Gastroesophageal sphincter (tissue), 4 donors: ENCODE measurements around the gene PCDHGB5. TPM values are rescaled to one million over a fixed set of nuclear protein-coding genes. Genes with fewer than 3 reads are reported as not detected.

Experiments
- ATAC-seq: fragments of 150-250 bp; one replicate; pipeline ENCODE4 v1.9.1; 2016; ENCODE audit warnings: mild to moderate bottlenecking, moderate library complexity
- H3K27ac ChIP-seq, 4 donors: fragments of 200-600 bp; sonication (generic) in 3 of 4; 1 replicate in 3 of 4; 2 replicates in 1 of 4; pipeline ENCODE4 v1.5.1; 2016 to 2019
- H3K27me3 ChIP-seq: fragments of 200-600 bp; sonication (generic); one replicate; pipeline ENCODE4 v1.5.1; 2019
- H3K36me3 ChIP-seq, 2 donors: fragments of 200-600 bp; sonication (generic); one replicate each; pipeline ENCODE4 v1.5.1; 2019; ENCODE audit warnings: control low read depth in 1 of 2
- H3K4me1 ChIP-seq, 3 donors: fragments of 200-600 bp; sonication (generic); 1 replicate in 2 of 3; 2 replicates in 1 of 3; pipeline ENCODE4 v1.5.1; 2016 to 2019; ENCODE audit warnings: control low read depth in 2 of 3
- H3K4me3 ChIP-seq, 2 donors: fragments of 200-600 bp; sonication (generic); one replicate each; pipeline ENCODE4 v1.5.1; 2019; ENCODE audit warnings: mild to moderate bottlenecking in 1 of 2, moderate library complexity in 1 of 2
- H3K9me3 ChIP-seq, 3 donors: fragments of 200-600 bp; sonication (generic); one replicate each; pipeline ENCODE4 v1.5.1; 2017 to 2019; ENCODE audit warnings: control low read depth in 2 of 3
- EP300 ChIP-seq: sonication (generic); formaldehyde crosslinking; IDR thresholded peaks from one replicate; pipeline ENCODE4 v1.6.1; 2017; ENCODE audit warnings: antibody characterized with exemption, mild to moderate bottlenecking
- POLR2A ChIP-seq, 2 donors: fragments of 450-650 bp; IDR thresholded peaks; one replicate each; pipeline ENCODE4 v1.6.1; 2017; ENCODE audit warnings: antibody characterized with exemption in 2 of 2, mild to moderate bottlenecking in 2 of 2, moderate library complexity in 1 of 2
- POLR2AphosphoS5 ChIP-seq: sonication (generic); formaldehyde crosslinking; IDR thresholded peaks from one replicate; pipeline ENCODE4 v1.6.1; 2017; ENCODE audit warnings: antibody characterized with exemption
- WGBS, 2 donors: methylation state at CpG; one replicate each; pipeline ENCODE4 v1.1.5; 2018; ENCODE audit warnings: low coverage in 1 of 2; 5-methylcytosine and 5-hydroxymethylcytosine counted together
- total RNA-seq, 4 donors: library from RNA; depleted of rRNA; stranded (reverse); fragments of >200 nt; gene quantifications; one replicate each; pipeline ENCODE4 v1.1.0, GENCODE V29; 2016
- TF ChIP-seq, protein P1 (sequence below), 4 experiments: fragments of 200-600 bp in 2 of 4; fragments of 450-650 bp in 2 of 4; sonication (generic) in 1 of 4; IDR thresholded peaks; one replicate each; pipeline ENCODE4 v1.5.1; 2017 to 2019; ENCODE audit warnings: antibody characterized with exemption in 4 of 4, mild to moderate bottlenecking in 2 of 4, moderate library complexity in 2 of 4

Gene PCDHGB5
- total RNA-seq, 4 donors from 2014 or later, result 4.0 to 12.9 (median 9.8) TPM

DNA sequence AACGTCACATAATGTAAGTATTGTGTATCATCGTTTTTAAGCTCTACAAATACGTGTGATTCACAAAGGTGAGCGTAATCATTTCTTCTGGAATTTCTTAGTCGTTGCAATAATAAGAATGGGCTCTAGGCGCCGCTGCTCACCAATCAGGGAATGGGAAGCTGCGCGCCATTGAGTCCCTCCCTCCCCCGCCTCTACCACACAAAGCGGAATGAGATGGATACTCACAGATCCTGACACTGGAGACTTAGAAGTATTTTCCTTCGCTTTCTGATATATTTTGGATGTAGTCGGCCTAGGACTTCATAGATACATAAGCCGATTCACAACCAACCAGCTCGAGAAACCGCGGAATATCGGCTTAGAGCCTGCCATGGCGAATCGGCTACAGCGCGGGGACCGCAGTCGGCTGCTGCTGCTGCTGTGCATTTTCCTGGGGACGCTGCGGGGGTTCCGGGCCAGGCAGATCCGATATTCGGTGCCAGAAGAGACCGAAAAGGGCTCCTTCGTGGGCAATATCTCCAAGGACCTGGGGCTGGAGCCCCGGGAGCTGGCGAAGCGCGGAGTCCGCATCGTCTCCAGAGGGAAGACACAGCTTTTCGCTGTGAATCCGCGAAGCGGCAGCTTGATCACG, 23.2 kb downstream of the PCDHGB5 start, which contains the start of gene PCDHGA11:
Gene PCDHGA11, plus strand, starts transcription at position 197 of the 634 bp plus-strand sequence. Its CDS starts 177 bp downstream, at position 374.
- 15 to 20% methylated on average over 24 to 28 of the region's 42 CpGs for WGBS, 2 donors
- peak; percentile 43 for ATAC-seq
- H3K4me3 ChIP-seq, result peak within 1 kb of the TSS in 1 of 2 donors; percentile 41

GRCh38 chr5:141421489-141421855, 23.7 kb downstream of the PCDHGB5 start:
- WGBS, 2 donors, result 0 to 10% methylated on average over 2 to 6 of the region's 13 CpGs
- no peak overlapping the region for H3K27ac ChIP-seq
- ATAC-seq, result no peak
- H3K9me3 ChIP-seq, result peaks cover 0 to 99% (median 13%) of the 10 kb centered on the region in 3 donors
- peaks cover 0 to 23% (median 0%) of the 10 kb centered on the region in 3 donors for H3K4me1 ChIP-seq
- peak overlapping the region in 1 of 2 donors; percentile 41 for H3K4me3 ChIP-seq
- H3K27me3 ChIP-seq, result no peaks in the 10 kb centered on the region
- H3K36me3 ChIP-seq, result peaks cover 0 to 21% of the 10 kb centered on the region in 2 donors
- TF ChIP-seq, protein P1, sequence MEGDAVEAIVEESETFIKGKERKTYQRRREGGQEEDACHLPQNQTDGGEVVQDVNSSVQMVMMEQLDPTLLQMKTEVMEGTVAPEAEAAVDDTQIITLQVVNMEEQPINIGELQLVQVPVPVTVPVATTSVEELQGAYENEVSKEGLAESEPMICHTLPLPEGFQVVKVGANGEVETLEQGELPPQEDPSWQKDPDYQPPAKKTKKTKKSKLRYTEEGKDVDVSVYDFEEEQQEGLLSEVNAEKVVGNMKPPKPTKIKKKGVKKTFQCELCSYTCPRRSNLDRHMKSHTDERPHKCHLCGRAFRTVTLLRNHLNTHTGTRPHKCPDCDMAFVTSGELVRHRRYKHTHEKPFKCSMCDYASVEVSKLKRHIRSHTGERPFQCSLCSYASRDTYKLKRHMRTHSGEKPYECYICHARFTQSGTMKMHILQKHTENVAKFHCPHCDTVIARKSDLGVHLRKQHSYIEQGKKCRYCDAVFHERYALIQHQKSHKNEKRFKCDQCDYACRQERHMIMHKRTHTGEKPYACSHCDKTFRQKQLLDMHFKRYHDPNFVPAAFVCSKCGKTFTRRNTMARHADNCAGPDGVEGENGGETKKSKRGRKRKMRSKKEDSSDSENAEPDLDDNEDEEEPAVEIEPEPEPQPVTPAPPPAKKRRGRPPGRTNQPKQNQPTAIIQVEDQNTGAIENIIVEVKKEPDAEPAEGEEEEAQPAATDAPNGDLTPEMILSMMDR (IDR thresholded peaks at IDR 0.05), result no peak
- no peak for TF ChIP-seq POLR2A (IDR thresholded peaks at IDR 0.05)
- no peak for TF ChIP-seq POLR2AphosphoS5
- TF ChIP-seq EP300, result no peak

More for the DNA sequence above, 23.2 kb downstream of the PCDHGB5 start, which contains the start of gene PCDHGA11:
- Histone ChIP-seq H3K4me1 (peaks cover 0 to 23% (median 0%) of the 10 kb centered on the region in 3 donors), H3K27me3 (no peaks in the 10 kb centered on the region), H3K36me3 (peaks cover 0 to 16% of the 10 kb centered on the region in 2 donors), H3K9me3 (peaks cover 0 to 99% (median 12%) of the 10 kb centered on the region in 3 donors), H3K27ac (no peak within 1 kb of the TSS)
- TF ChIP-seq, protein P1 (IDR thresholded peaks at IDR 0.05), result peak in 3 of 4 experiments; percentile 19 to 36 (median 27)
- TF ChIP-seq POLR2AphosphoS5, result no peak
- no peak for TF ChIP-seq POLR2A (IDR thresholded peaks at IDR 0.05)
- no peak for TF ChIP-seq EP300

DNA sequence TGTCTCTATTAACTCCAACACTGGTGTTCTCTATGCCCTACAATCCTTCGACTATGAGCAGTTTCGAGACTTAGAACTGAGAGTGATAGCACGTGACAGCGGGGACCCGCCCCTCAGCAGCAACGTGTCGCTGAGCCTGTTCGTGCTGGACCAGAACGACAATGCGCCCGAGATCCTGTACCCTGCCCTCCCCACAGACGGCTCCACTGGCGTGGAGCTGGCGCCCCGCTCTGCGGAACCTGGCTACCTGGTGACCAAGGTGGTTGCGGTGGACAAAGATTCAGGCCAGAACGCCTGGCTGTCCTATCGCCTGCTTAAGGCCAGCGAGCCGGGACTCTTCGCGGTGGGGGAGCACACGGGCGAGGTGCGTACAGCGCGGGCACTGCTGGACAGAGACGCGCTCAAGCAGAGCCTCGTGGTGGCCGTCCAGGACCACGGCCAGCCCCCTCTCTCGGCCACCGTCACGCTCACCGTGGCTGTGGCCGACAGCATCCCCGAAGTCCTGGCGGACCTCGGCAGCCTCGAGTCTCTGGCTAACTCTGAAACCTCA, 25.1 kb downstream of the PCDHGB5 start:
- H3K4me3 ChIP-seq, result no peak overlapping the region

DNA sequence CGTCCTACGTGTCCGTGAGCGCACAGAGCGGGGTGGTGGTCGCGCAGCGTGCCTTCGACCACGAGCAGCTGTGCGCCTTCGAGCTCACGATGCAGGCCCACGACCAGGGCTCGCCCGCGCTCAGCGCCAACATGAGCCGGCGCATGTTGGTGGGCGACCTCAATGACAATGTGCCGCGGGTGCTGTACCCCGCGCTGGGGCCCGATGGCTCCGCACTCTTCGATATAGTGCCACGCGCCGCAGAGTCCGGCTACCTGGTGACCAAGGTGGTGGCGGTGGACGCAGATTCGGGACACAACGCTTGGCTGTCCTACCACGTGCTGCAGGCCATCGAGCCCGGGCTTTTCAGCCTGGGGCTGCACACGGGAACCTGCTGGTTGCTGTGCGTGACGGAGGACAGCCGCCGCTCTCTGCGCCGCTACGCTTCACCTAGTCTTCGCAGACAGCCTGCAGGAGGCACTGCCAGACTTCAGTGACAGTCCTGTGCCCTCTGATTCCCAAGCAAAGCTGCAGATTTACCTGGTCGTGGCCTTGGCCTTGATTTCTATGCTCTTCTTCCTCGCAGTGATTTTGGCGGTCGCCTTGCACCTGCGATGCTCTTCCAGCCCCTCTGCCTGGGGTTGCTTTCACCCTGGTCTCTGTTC, 30.2 kb downstream of the PCDHGB5 start:
- H3K4me1 ChIP-seq, result peaks cover 0 to 14% (median 0%) of the 10 kb centered on the region in 3 donors
- peaks cover 0 to 99% (median 25%) of the 10 kb centered on the region in 3 donors for H3K9me3 ChIP-seq
- H3K27ac ChIP-seq, result no peak overlapping the region
- ATAC-seq, result no peak
- no peaks in the 10 kb centered on the region for H3K27me3 ChIP-seq
- H3K36me3 ChIP-seq, result peaks cover 0 to 32% of the 10 kb centered on the region in 2 donors
- no peak overlapping the region for H3K4me3 ChIP-seq
- no peak for TF ChIP-seq POLR2AphosphoS5
- TF ChIP-seq, protein P1 (IDR thresholded peaks at IDR 0.05), result no peak
- TF ChIP-seq EP300, result no peak
- TF ChIP-seq POLR2A (IDR thresholded peaks at IDR 0.05), result no peak
- 38 to 40% methylated on average over 1 to 5 of the region's 53 CpGs for WGBS, 2 donors

More for the DNA sequence above, 25.1 kb downstream of the PCDHGB5 start:
- TF ChIP-seq, protein P1 (IDR thresholded peaks at IDR 0.05), result no peak
- TF ChIP-seq EP300 (no peak), POLR2A (IDR thresholded peaks at IDR 0.05) (no peak), POLR2AphosphoS5 (no peak)
- Histone ChIP-seq H3K9me3 (peaks cover 0 to 99% (median 22%) of the 10 kb centered on the region in 3 donors), H3K4me1 (peaks cover 0 to 23% (median 0%) of the 10 kb centered on the region in 3 donors), H3K27ac (no peak overlapping the region), H3K27me3 (no peaks in the 10 kb centered on the region), H3K36me3 (peaks cover 0 to 35% of the 10 kb centered on the region in 2 donors)
- ATAC-seq, result no peak
- 40% methylated on average over 1 of the region's 42 CpGs; no CpG with 5 or more reads in 1 of the 2 donors for WGBS, 2 donors
